ENCODE measurements around the gene GALNT3. TPM values are rescaled to one million over a fixed set of nuclear protein-coding genes. Genes with fewer than 3 reads are reported as not detected.

GALNT3 gene
- 46.2 and 56.4 TPM in 2 replicates for total RNA-seq

GRCh38 chr2:165793779-165794535, at the start of gene GALNT3:
GALNT3 (minus strand) TSS chr2:165794247; CDS start chr2:165770700, 23,547 bp downstream.

Other genes starting within 250 kb of the GALNT3 start
- 4.9 and 9.0 TPM in 2 replicates for gene TTC21B, start 159.5 kb upstream of the GALNT3 start, total RNA-seq

Measured in airway epithelial cell (primary cell).